Vagina (tissue), 2 donors: ENCODE measurements around the gene PPFIA1. TPM values are rescaled to one million over a fixed set of nuclear protein-coding genes. Genes with fewer than 3 reads are reported as not detected.

ENCODE experiments used
- DNase-seq, 2 donors: peaks; one replicate each; pipeline ENCODE4 v3.0.0-alpha.2; 2017; ENCODE audit errors: extremely low spot score in 2 of 2
- H3K27ac ChIP-seq: fragments of 200-600 bp; sonication (generic); one replicate; pipeline ENCODE4 v1.5.1; 2019
- H3K27me3 ChIP-seq: fragments of 200-600 bp; sonication (generic); one replicate; pipeline ENCODE4 v1.5.1; 2019
- H3K36me3 ChIP-seq, 2 donors: fragments of 200-600 bp; sonication (generic); one replicate each; pipeline ENCODE4 v1.5.1; 2017 to 2019
- H3K4me1 ChIP-seq: fragments of 200-600 bp; sonication (generic); one replicate; pipeline ENCODE4 v1.5.1; 2019
- H3K4me3 ChIP-seq, 2 donors: fragments of 200-600 bp; sonication (generic); 1 replicate in 1 of 2; 2 replicates in 1 of 2; pipeline ENCODE4 v1.5.1; 2016 to 2019
- H3K9me3 ChIP-seq: fragments of 200-600 bp; sonication (generic); one replicate; pipeline ENCODE4 v1.5.1; 2019
- POLR2A ChIP-seq, 2 donors: fragments of 450-650 bp; IDR thresholded peaks; one replicate each; pipeline ENCODE4 v1.6.1; 2017; ENCODE audit warnings: antibody characterized with exemption in 2 of 2, mild to moderate bottlenecking in 2 of 2, moderate library complexity in 2 of 2
- POLR2AphosphoS5 ChIP-seq, 2 donors: sonication (generic); formaldehyde crosslinking; IDR thresholded peaks; one replicate each; pipeline ENCODE4 v1.9.0; 2017; ENCODE audit warnings: antibody characterized with exemption in 2 of 2, mild to moderate bottlenecking in 2 of 2, low read depth in 1 of 2; ENCODE audit not compliant: insufficient read depth in 1 of 2
- intact Hi-C: fragments of 100-400 bp; cut with DNase I; formaldehyde crosslinking; loops from one replicate; pipeline ENCODE4 v1.15.1; 2023
- total RNA-seq: library from RNA; depleted of rRNA; stranded (reverse); fragments of >200 nt; gene quantifications from one replicate; pipeline ENCODE4 v1.2.3, GENCODE V29; 2016
- TF ChIP-seq, protein P1 (sequence below), 3 experiments: fragments of 450-650 bp in 2 of 3; fragments of 200-600 bp in 1 of 3; sonication (generic) in 1 of 3; IDR thresholded peaks; one replicate each; pipeline ENCODE4 v1.5.1; 2017 to 2019; ENCODE audit warnings: antibody characterized with exemption in 3 of 3, mild to moderate bottlenecking in 2 of 3, moderate library complexity in 2 of 3

Gene PPFIA1
- total RNA-seq, 1 donor from 2014 or later: 54.3 TPM

DNA sequence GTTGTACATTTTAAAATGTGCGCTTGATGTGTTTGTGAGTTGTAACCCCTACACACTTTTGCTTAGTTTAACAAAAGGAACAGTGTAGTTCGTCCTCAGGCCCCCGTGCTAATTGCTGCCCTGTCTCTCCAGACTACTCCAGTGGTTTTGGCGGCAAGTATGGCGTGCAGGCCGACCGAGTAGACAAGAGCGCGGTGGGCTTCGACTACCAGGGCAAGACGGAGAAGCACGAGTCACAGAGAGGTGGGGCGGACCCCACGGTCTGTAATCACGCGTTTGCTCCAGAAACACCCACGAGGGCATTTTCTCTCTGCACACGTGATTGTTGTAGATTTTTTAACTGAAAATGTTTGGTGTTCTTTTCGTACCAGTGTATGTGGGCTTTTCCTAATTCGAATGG is 146.4 kb downstream of the PPFIA1 start:
- no peak overlapping the region for H3K27ac ChIP-seq
- DNase-seq: no peak
- H3K4me1 ChIP-seq: no peaks in the 10 kb centered on the region
- TF ChIP-seq POLR2A (IDR thresholded peaks at IDR 0.05) (no peak), POLR2AphosphoS5 (IDR thresholded peaks at IDR 0.05; ENCODE audit: insufficient read depth in 1 of 2, low read depth in 1 of 2) (no peak)
- TF ChIP-seq, protein P1, sequence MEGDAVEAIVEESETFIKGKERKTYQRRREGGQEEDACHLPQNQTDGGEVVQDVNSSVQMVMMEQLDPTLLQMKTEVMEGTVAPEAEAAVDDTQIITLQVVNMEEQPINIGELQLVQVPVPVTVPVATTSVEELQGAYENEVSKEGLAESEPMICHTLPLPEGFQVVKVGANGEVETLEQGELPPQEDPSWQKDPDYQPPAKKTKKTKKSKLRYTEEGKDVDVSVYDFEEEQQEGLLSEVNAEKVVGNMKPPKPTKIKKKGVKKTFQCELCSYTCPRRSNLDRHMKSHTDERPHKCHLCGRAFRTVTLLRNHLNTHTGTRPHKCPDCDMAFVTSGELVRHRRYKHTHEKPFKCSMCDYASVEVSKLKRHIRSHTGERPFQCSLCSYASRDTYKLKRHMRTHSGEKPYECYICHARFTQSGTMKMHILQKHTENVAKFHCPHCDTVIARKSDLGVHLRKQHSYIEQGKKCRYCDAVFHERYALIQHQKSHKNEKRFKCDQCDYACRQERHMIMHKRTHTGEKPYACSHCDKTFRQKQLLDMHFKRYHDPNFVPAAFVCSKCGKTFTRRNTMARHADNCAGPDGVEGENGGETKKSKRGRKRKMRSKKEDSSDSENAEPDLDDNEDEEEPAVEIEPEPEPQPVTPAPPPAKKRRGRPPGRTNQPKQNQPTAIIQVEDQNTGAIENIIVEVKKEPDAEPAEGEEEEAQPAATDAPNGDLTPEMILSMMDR (IDR thresholded peaks at IDR 0.05): no peak
- H3K4me3 ChIP-seq: no peak overlapping the region
- intact Hi-C loops: loop anchor here (10.0 kb wide), 1 partner anchor 142 kb away; the partner anchor contains the start of gene PPFIA1
- no peaks in the 10 kb centered on the region for H3K9me3 ChIP-seq
- peaks cover 0 to 92% of the 10 kb centered on the region in 2 donors for H3K36me3 ChIP-seq
- H3K27me3 ChIP-seq: no peaks in the 10 kb centered on the region

DNA sequence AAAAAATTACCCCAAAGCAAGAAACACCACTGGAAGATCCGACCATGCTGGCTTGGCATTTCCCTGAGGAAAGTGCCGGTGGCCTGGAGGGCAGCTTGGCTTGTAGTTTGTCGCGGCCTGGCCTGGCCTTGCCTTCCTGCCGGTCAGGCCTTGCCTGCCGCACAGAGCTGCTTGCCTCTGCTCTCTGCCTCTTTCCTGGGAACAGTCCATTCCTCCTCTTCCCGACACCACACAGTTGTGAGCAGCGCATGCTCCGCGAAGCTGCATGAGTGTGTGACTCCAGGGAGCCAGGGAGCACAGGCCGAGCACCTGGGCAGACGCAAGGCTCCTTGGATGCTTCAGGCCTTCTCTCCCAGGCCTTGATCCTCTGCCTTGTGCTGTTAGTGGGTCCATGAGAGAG is 147.6 kb downstream of the PPFIA1 start:
- H3K27ac ChIP-seq: no peak overlapping the region
- H3K4me3 ChIP-seq: no peak overlapping the region
- TF ChIP-seq, protein P1 (IDR thresholded peaks at IDR 0.05): no peak
- TF ChIP-seq POLR2A (IDR thresholded peaks at IDR 0.05) (no peak), POLR2AphosphoS5 (IDR thresholded peaks at IDR 0.05; ENCODE audit: insufficient read depth in 1 of 2, low read depth in 1 of 2) (no peak)
- H3K27me3 ChIP-seq: no peaks in the 10 kb centered on the region
- peaks cover 0 to 92% of the 10 kb centered on the region in 2 donors for H3K36me3 ChIP-seq
- no peaks in the 10 kb centered on the region for H3K4me1 ChIP-seq
- DNase-seq: no peak
- no peaks in the 10 kb centered on the region for H3K9me3 ChIP-seq
- intact Hi-C loops: loop anchor here (10.0 kb wide), 1 partner anchor 143 kb away; the partner anchor contains the start of gene PPFIA1

DNA sequence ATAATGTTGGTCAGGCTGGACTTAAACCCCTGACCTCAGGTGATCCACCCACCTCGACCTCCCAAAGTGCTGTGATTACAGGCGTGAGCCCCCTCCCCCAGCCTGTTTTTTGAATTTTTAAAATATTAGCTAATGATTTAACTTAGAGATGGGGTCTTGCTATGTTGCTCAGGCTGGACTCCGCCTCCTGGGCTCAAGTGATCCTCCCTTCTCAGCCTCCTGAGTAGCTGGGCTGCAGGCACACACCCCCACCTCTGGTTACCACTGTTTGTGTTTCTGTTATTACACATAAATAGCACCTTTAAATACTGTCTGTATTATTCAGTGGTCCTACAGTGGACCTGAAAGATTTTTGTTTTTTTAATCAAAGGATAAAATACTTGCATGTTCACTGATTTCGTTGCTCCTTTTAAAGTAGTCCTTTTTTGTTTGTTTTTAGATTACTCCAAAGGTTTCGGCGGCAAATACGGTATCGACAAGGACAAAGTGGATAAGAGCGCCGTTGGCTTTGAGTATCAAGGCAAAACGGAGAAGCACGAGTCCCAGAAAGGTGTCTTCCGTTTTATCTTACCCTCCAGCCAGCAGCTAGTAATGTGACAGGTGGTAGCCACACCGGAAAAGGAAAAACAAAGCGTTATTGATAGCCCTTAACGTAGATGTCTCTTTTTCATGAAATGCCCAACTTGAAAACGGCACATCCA is 149.0 kb downstream of the PPFIA1 start:
- Histone ChIP-seq H3K4me3 (no peak overlapping the region), H3K4me1 (no peaks in the 10 kb centered on the region), H3K36me3 (peaks cover 0 to 86% of the 10 kb centered on the region in 2 donors), H3K27ac (no peak overlapping the region), H3K9me3 (no peaks in the 10 kb centered on the region), H3K27me3 (no peaks in the 10 kb centered on the region)
- TF ChIP-seq POLR2AphosphoS5 (IDR thresholded peaks at IDR 0.05; ENCODE audit: insufficient read depth in 1 of 2, low read depth in 1 of 2) (no peak), POLR2A (IDR thresholded peaks at IDR 0.05) (no peak)
- TF ChIP-seq, protein P1 (IDR thresholded peaks at IDR 0.05): no peak
- no peak for DNase-seq
- intact Hi-C loops: loop anchor here (10.0 kb wide), 1 partner anchor 145 kb away; the partner anchor contains the start of gene PPFIA1

DNA sequence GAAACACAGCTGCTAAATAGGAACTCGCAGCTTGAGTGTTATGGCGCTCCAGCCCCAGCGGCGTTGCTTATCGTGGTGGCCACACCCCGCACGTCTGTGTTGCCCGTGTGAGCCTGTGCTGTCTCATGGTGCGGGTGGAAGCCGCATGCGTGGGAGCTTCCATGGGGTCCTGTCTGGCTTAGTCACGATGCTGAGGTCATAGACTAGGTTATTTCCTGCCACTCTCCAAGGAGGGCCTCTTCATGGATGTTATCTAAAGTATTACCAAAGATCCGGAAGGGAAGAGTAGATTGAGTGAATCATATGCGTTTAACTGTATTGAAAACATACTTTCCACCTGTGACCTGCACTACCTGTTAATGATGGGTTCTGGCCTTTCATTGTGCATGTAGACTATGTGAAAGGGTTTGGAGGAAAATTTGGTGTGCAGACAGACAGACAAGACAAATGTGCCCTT is 149.5 kb downstream of the PPFIA1 start:
- no peak overlapping the region for H3K27ac ChIP-seq
- H3K36me3 ChIP-seq: peaks cover 0 to 80% of the 10 kb centered on the region in 2 donors
- H3K4me3 ChIP-seq: no peak overlapping the region
- intact Hi-C loops: no loop called here
- H3K9me3 ChIP-seq: no peaks in the 10 kb centered on the region
- H3K4me1 ChIP-seq: no peaks in the 10 kb centered on the region
- no peaks in the 10 kb centered on the region for H3K27me3 ChIP-seq
- TF ChIP-seq, protein P1 (IDR thresholded peaks at IDR 0.05): no peak
- TF ChIP-seq POLR2A (IDR thresholded peaks at IDR 0.05) (no peak), POLR2AphosphoS5 (IDR thresholded peaks at IDR 0.05; ENCODE audit: insufficient read depth in 1 of 2, low read depth in 1 of 2) (no peak)
- DNase-seq: no peak

DNA sequence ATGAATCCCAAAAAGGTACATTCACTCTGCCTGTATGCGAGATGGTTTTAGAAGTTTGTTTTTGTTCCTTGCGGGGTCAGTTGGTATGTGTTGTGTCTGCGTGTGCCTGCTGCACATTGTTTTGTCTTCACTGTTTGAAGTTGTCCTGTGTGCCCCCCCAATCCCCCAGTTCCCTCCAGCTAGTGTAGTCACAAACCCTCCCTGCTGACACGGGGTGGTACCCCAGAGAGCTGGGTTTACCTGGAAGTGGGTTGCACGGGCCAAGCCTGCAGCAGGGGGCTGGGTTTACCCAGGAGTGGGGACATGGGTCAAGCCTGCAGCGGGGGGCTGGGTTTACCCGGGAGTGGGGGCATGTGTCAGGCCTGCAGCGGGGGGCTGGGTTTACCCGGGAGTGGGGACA is 150.0 kb downstream of the PPFIA1 start:
- H3K9me3 ChIP-seq: no peaks in the 10 kb centered on the region
- intact Hi-C loops: no loop called here
- no peak for TF ChIP-seq POLR2AphosphoS5 (IDR thresholded peaks at IDR 0.05; ENCODE audit: insufficient read depth in 1 of 2, low read depth in 1 of 2)
- TF ChIP-seq, protein P1 (IDR thresholded peaks at IDR 0.05): no peak
- H3K4me1 ChIP-seq: no peaks in the 10 kb centered on the region
- H3K27me3 ChIP-seq: no peaks in the 10 kb centered on the region
- no peak overlapping the region for H3K27ac ChIP-seq
- peaks cover 0 to 80% of the 10 kb centered on the region in 2 donors for H3K36me3 ChIP-seq
- no peak overlapping the region for H3K4me3 ChIP-seq
- no peak for DNase-seq
